Subcutaneous adipose tissue (tissue), 4 donors: Measurements from ENCODE around the gene GLB1L2. TPM values are rescaled to one million over a fixed set of nuclear protein-coding genes. Genes with fewer than 3 reads are reported as not detected.

Source experiments
- CTCF ChIP-seq: fragments of 450-650 bp; IDR thresholded peaks from one replicate; pipeline ENCODE4 v1.5.1; 2016; ENCODE audit warnings: low read depth, mild to moderate bottlenecking, control low read depth, antibody characterized with exemption, moderate library complexity
- total RNA-seq, 4 donors: library from RNA; depleted of rRNA; stranded (reverse); fragments of >200 nt; gene quantifications; one replicate each; pipeline ENCODE4 v1.1.0, GENCODE V29; 2016

The GLB1L2 gene
- total RNA-seq, 4 donors from 2014 or later = 0.49 to 2.4 (median 0.80) TPM

GRCh38 chr11:134405436-134405835 lies 73.6 kb downstream of the GLB1L2 start:
- no peak for TF ChIP-seq CTCF

DNA sequence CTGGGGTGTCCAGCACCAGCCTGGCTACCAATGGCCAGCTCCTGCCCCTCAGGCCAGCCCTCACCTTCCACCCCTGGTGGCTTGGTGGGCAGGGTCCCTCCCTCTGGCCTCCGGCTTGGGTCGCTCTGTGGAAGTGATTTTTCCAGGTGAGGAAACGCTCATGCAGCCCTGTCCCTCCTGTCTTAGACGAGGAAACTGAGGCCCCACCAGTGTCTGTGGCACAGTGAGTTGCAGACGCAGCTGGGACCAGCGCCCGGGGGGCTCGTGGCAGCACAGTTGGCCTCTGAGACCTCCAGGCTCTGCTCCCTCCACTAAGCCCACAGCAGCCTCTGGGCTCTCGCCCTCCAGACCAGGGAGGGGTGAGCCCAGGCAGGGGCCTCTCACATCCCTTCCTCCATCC lies 74.1 kb downstream of the GLB1L2 start:
- no peak for TF ChIP-seq CTCF

- TF ChIP-seq CTCF = no peak
Observed at GRCh38 chr11:134406264-134407185, 74.7 kb downstream of the GLB1L2 start.

DNA sequence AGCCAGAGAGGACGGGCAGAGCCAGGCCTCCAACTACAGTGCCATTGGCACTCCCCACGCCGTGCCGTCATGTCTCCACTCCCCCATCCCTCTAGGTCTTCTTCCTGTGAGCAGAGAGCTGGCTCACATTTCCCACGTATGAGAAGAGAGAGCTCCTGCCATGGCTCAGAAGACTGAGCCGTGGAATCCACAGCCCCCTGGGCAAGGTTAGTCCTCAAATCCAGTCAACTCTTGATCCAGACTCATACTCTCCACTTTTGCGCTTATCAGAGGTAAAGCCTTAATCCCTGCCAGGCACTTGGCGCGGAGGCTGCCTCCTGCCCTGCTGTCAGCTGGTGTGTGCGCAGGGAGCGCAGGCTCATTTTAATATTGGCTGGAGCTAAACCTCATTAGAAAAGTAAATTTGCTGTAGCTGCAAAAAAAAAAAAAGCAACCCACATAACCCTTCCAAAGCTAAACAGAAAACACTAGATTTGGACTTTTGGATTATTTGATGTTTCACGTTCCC lies 75.6 kb downstream of the GLB1L2 start:
- TF ChIP-seq CTCF = no peak

DNA sequence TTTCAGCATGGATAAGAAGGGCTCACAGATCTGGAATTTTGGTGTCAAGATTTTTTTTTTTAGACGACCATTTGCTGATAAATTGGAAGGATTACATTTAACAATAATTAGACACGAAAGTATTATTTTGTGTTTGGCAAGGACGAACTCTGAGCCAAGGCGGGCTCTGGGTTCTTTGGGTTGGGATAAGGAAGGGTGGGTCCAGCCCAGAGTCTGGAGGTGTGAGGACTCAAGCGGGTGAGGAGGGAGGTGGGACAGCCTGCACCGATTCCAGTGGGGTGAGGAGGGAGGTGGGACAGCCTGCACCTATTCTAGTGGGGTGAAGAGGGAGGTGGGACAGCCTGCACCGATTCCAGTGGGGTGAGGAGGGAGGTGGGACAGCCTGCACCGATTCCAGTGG lies 76.1 kb downstream of the GLB1L2 start:
- TF ChIP-seq CTCF = no peak

DNA sequence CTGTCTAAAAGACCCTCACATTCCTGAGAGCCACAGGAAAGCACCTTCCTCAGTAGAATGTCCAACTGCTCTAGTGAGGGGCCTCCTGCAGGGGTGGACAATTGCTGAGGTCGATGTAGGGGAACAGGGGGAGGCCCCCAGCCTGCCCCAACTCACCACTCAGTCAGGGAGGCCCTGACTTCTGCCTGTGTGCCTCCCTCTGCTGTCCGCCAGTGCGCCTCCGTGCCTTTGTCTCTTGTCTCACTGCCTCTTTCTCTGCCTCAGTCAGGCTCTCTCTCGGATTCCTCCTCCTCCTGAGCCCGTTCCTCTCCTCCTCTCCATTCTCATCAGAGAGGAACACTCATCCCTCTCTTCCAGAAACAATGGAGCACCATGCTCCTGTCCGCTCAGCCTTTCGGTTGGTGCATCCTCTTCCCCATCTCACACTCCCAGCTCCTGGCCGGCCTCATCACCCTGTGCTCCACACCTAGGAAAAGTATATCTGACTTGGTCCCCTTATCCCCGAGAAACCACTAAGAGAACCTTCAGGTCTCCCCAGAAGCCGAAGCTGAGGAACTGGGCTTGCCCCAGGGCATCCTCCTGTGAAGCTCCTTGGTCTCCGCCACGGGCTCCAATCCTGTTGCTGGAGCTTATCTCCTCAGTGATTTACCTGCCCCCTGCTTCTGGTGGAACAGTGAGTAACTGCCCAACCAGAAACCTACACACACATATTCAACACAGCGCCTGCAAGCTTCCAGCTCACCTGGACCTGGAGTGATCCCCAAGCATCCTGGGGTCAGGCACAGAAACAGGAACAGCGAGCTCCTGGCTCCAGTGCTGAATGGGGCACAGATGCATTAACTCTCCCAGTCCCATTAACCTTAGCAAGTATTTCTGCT lies 78.0 kb downstream of the GLB1L2 start:
- TF ChIP-seq CTCF = no peak

- no peak for TF ChIP-seq CTCF
Observed at GRCh38 chr11:134410766-134411165, 79.0 kb downstream of the GLB1L2 start.
